LHCN-M2 (cell line): Measurements from ENCODE around the gene MMP19. TPM values are rescaled to one million over a fixed set of nuclear protein-coding genes. Genes with fewer than 3 reads are reported as not detected.

Experiments used
- DNase-seq: peaks from one replicate; pipeline ENCODE4 v3.0.0-alpha.2; 2012; ENCODE audit warnings: low read depth
- total RNA-seq: library from RNA; depleted of rRNA; stranded (reverse); fragments of >200 nt; gene quantifications from 2 replicates; pipeline ENCODE4 v1.2.3, GENCODE V29; 2014; rRNA removed

Gene MMP19
- total RNA-seq, 1 experiment from 2014 or later = 24.1 TPM

- DNase-seq = no peak
Observed at GRCh38 chr12:55814257-55814656, 28.5 kb downstream of the MMP19 start.

DNA sequence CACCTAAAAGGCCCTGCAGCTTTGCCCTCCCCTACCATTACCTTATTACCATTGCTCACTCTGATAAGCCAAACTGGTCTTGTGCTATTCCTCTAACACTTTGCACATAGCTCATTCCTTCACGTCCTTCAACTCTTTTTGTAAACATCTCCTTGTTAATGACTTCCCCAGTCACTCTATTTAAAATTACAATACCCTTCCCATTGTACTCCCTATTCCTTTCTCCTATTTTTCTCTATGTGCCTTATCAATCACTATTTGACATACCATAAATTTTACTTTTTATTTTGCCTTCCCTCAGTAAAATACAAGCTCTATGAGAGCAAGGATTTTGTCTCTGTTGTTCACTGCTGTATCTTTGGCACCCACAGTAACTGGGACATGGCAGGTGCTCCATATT is 30.6 kb downstream of the MMP19 start:
- no peak for DNase-seq

DNA sequence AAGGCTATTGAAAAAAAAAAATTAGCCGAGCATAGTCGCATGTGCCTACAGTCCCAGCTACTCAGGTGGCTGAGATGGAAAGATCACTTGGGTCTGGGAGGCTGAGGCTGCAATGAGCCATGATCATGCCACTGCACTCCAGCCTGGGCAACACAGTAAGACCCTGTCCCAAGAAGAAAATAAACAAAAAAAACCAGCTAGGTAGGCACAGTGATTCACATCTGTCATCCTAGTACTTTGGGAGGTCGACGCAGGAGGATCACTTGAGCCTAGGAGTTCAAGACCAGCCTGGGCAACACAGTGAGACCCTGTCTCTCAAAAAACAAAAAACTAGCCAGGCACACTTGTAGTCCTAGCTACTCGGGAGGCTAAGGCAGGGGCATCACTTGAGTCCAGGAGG is 33.5 kb downstream of the MMP19 start:
- no peak for DNase-seq

DNA sequence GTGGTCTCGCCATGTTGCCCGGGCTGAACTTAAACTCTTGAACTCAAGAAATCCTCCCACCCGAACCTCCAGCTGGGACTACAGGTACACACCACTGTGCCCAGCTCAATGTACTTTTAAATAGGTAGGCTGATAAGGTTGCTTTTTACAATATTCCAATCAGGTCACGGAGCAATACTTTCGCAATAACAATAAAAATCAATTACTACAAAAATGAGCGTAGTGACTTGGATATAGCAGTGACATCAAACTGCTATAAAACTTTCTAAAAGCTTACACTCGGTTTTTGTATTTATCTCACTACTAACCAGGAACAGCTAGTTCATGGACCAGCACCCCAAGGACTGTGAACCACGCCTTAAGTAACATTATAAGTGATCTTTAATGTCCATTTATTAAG is 35.8 kb downstream of the MMP19 start:
- no peak for DNase-seq

DNA sequence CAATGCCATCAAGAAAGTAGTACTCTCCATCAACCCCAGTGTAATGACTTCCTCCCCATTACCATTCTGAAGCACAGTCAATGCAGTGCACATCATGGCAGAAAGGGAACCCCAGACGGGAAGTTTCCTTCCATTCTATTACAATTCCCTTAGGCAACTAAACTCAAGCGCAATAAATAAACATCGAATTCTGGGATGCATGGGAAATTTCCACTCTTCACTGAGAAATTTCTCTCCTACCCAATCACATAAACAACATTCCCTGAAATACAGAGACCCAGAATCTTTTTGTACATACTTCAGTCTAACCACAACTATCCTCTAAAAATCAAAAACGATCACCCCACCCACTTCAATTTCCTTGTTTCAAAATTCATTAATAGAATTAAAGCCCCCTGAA is 45.2 kb downstream of the MMP19 start:
- DNase-seq = no peak

- DNase-seq = peak; percentile 43
Observed at GRCh38 chr12:55797068-55797467, 45.7 kb downstream of the MMP19 start.

DNA sequence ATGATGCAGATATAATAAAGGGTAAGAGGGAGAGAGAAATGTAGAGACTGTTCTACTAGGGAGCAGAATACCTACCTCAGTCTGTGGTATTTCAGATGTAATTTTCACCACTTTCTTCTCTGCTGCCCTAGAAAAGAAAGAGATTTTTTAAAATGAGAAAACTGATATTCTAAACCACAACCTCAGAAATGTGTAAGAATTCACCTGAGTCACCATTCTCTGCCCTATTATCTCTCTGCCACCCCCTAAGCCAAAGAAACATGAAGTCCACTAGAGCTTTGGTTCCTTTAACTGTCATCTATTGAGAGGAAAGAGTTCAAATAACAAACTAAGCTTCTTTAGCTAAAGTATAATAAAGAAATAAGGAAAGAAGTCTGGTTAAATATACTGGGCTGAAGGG is 46.8 kb downstream of the MMP19 start:
- DNase-seq = no peak

GRCh38 chr12:55789893-55790292 is 52.8 kb downstream of the MMP19 start:
- no peak for DNase-seq

- no peak for DNase-seq
Observed at GRCh38 chr12:55789171-55789570, 53.6 kb downstream of the MMP19 start.

DNA sequence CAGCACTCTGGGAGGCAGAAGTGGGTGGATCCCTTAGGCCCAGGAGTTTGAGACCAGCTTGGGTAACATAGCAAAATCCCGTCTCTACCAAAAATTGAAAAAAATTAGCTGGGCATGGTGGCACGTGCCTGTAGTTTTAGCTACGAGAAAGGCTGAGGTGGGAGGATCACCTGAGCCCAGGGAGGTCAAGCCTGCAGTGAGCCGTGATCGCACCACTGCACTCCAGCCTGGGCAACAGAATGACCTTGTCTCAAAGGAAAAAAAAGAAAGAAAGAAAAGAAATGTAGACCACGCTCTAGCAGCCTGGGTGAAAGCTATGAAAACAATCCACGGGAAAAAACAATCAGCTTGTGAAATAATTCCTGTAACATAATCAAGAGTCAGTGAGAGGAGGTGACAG is 54.2 kb downstream of the MMP19 start:
- DNase-seq = no peak

Other genes starting within 250 kb of the MMP19 start
- not detected in 2 replicates for gene OR10P1, start 206.0 kb downstream of the MMP19 start, total RNA-seq
- 135 and 217 TPM in 2 replicates for gene ITGA7, start 135.0 kb downstream of the MMP19 start, total RNA-seq
- 118 and 135 TPM in 2 replicates for gene BLOC1S1, start 126.9 kb downstream of the MMP19 start, total RNA-seq
- gene RDH5, start 122.5 kb downstream of the MMP19 start, total RNA-seq = 147 and 216 TPM in 2 replicates
- 2,065 and 2,281 TPM in 2 replicates for gene CD63, start 113.9 kb downstream of the MMP19 start, total RNA-seq
- gene GDF11, start 99.8 kb downstream of the MMP19 start, total RNA-seq = 10.0 and 17.3 TPM in 2 replicates
- 96.4 and 111 TPM in 2 replicates for gene SARNP, start 25.2 kb downstream of the MMP19 start, total RNA-seq
- gene ORMDL2, start 24.9 kb downstream of the MMP19 start, total RNA-seq = 17.2 and 19.7 TPM in 2 replicates
- 48.5 and 54.8 TPM in 2 replicates for gene DNAJC14, start 13.3 kb downstream of the MMP19 start, total RNA-seq
- gene PYM1, start 85.0 kb upstream of the MMP19 start, total RNA-seq = 39.5 and 54.8 TPM in 2 replicates
- gene DGKA, start 88.2 kb upstream of the MMP19 start, total RNA-seq = 56.0 and 71.4 TPM in 2 replicates
- 0.32 and 0.52 TPM in 2 replicates for gene PMEL, start 123.1 kb upstream of the MMP19 start, total RNA-seq
- gene CDK2, start 123.9 kb upstream of the MMP19 start, total RNA-seq = 64.4 and 66.5 TPM in 2 replicates
- 46.7 and 60.3 TPM in 2 replicates for gene RAB5B, start 131.1 kb upstream of the MMP19 start, total RNA-seq
- 16.1 and 21.8 TPM in 2 replicates for gene SUOX, start 154.3 kb upstream of the MMP19 start, total RNA-seq
- gene IKZF4, start 178.1 kb upstream of the MMP19 start, total RNA-seq = 2.2 and 3.4 TPM in 2 replicates
- 414 and 1,103 TPM in 2 replicates for gene RPS26, start 199.0 kb upstream of the MMP19 start, total RNA-seq
- 1.7 TPM in 1 of 2 replicates, not detected in the other for gene ERBB3, start 237.2 kb upstream of the MMP19 start, total RNA-seq